NCI-H524 treated with DMSO at 0.1 percent for 48 hours (cell line): ENCODE measurements around the gene IFFO2.

Experiments
- DNase-seq: peaks from one replicate; lab custom pipeline; 2025; lab: John Stamatoyannopoulos, UW

IFFO2 gene

GRCh38 chr1:18950401-18951026, 6.0 kb downstream of the IFFO2 start:
- no peak for DNase-seq

- DNase-seq, result no peak
Measured at GRCh38 chr1:18949686-18950400, 6.6 kb downstream of the IFFO2 start.

- DNase-seq, result no peak
Measured at GRCh38 chr1:18948913-18949685, 7.4 kb downstream of the IFFO2 start.

- DNase-seq, result no peak
Measured at GRCh38 chr1:18948048-18948912, 8.2 kb downstream of the IFFO2 start.

GRCh38 chr1:18947570-18947969, 8.9 kb downstream of the IFFO2 start:
- DNase-seq, result no peak

GRCh38 chr1:18946550-18947381, 9.7 kb downstream of the IFFO2 start:
- DNase-seq, result no peak

- peak; percentile 72 for DNase-seq
Measured at GRCh38 chr1:18945401-18945849, 11.1 kb downstream of the IFFO2 start.

GRCh38 chr1:18944810-18945209, 11.7 kb downstream of the IFFO2 start:
- no peak for DNase-seq

GRCh38 chr1:18943914-18944572, 12.4 kb downstream of the IFFO2 start:
- DNase-seq, result no peak

GRCh38 chr1:18943162-18943561, 13.3 kb downstream of the IFFO2 start:
- no peak for DNase-seq

- no peak for DNase-seq
Measured at GRCh38 chr1:18942340-18942739, 14.1 kb downstream of the IFFO2 start.

GRCh38 chr1:18941221-18942141, 15.0 kb downstream of the IFFO2 start:
- no peak for DNase-seq

- DNase-seq, result no peak
Measured at GRCh38 chr1:18940303-18941020, 16.0 kb downstream of the IFFO2 start.

- DNase-seq, result no peak
Measured at GRCh38 chr1:18939398-18940302, 16.8 kb downstream of the IFFO2 start.

GRCh38 chr1:18938707-18939070, 17.8 kb downstream of the IFFO2 start:
- DNase-seq, result peak; percentile 85

GRCh38 chr1:18938008-18938706, 18.3 kb downstream of the IFFO2 start:
- DNase-seq, result no peak

GRCh38 chr1:18937539-18937938, 18.9 kb downstream of the IFFO2 start:
- no peak for DNase-seq
